NCI-H524 (cell line): ENCODE results near the gene WHAMM.
"Not testable (repeated sequence)": the region's sequence is repeated elsewhere in the genome, so short reads cannot be mapped to it uniquely, and the experiment has no call there.

Experiments
- DNase-seq, 2 experiments: peaks; one replicate each; lab custom pipeline; 2025; lab: John Stamatoyannopoulos, UW

Gene WHAMM

DNA sequence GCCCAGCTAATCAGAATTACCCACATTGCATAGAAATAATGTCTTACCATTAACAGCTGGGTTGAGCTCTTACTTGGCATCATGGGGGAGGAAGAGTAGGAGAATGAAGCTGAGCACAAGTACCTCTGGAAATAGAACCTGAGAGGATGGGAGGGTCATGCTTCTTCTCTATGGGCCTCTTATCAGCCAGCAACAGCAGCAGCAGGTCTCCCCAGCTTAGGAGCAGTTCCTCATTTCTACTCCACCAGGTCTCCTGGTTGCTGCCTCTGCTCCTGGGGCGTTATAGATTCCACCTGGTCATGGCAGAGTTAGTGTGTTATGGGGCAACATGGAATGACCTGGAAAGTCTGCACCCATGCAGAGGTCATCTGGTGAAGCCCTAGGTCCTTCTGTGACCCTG, 6.9 kb upstream of the WHAMM start:
- no peak for DNase-seq

DNA sequence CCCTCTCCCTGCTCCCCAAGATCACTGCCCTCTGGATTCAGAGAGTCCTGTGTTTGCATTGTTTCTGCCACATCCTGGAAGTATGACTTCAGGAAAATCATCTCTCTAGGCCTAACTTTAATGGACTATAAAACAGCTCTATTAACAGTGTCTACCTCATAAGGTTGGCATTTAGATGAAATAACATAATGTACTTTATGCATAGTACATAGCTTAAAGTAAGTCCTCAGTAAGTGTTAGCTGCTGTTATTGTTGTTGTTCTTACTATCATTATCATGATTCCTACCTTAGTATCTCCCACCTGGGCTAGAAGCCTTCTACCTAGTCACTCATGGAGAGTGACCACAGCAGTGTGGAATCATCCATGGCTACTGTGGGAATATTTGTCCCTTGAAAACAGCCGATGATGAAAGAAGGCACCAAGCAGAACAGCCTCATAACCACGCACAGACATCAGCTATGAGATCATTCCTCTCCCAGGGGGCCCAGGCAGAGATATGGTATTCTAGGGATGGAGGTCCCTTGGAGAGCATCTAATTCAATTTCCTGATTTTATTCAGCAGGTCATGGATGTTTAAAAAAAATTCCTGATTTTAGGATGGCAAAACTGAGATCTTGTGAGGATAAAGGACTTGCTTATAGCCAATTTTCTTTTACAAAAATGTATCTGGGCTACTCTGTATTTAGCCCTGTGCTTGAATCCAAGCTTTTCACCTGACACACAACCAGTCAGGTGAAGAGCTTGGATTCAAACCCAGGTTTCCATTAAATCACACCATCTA, 5.4 kb upstream of the WHAMM start:
- DNase-seq = no peak

DNA sequence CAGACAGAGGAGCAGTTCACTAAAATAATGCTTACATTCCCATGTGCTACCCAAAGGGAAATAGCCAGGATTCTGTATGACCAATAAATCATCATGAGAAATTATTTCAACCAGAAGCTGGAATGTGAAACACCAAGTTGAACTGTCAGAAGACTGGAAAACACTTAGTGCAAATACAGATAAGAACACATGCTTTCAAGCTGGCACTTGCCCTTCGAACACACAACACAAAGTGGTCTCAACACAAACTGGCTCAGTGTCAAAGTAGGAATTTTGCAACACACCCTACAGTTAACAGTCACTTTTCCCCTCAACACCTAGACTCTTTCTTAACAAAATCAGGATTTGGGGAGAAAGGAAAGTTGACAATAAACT, 4.9 kb upstream of the WHAMM start:
- DNase-seq = no peak

DNA sequence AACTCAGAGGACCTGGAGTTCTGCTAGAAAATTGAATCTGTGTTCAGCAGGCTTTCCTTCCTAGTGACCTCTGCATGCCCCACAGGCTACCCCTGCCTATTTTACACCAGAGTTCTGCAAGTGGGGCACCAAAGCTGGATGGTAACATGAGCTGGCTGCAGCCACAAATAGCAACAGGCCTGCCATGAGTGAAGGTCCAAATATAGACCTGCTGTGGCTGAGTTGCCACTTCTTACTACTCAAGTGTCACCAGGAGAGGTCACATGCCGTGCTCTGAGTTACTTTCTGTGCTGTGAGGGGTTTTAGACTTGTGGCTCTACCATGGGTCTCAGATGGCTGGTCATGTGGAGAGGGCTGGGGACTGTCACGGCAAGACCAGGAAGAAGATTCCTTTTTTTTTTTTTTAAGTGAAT, 3.4 kb upstream of the WHAMM start, which contains the start of gene FSD2:
TSS of gene FSD2 (minus strand) at position 76 of the 413 bp plus-strand sequence. CDS start 18,679 bp downstream, outside the sequence.
- no peak for DNase-seq

DNA sequence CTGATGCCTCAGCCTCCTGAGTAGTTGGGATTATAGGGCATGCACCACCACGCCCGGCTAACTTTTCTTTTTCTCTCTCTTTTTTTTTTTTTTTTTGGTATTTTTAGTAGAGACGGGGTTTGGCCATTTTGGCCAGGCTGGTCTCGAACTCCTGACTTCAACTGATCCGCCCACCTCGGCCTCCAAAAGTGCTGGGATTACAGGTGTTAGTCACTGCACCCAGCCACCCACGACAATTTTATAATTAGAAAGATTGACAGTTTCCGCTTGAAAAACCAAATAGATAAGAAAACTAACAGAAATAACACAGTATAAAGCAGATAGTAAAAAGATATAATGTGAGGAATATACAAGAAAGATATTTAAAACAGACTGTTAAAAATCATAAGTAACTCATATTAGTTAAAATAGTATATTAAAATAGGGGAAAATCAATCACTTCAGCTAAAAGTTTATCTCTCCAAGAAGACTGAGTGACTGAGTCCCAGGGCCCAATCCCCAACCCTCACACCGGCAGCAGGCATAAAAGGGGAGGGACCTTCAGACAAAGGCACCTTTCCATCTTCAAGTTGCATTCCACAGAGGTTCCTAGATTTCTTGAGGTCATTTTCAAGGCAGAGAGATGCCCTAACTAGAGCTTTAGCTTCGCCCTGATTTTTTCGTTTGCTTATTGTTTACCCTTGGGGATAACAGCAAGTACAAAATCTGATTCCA, 1.4 kb upstream of the WHAMM start:
- DNase-seq = no peak

DNA sequence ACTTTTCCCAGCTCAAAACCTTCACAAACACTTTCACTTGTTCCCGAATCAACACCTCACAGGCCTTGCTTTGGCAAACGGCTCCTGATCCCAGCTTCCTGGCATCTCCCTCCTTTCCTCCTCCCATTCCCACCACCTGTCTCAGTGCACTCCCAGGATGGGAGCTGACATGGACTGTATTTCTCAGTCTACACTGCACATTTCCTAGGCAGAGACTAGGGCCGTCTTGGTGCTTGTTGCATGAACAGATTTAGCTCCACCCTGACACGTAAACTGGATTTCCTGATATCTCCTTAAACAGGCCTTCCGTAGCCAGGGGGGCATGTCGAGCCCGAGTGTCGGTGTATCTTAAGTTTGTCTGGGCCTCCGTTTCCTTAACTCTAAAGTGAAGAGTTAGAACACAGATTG, 790 bp upstream of the WHAMM start:
- DNase-seq = no peak

DNA sequence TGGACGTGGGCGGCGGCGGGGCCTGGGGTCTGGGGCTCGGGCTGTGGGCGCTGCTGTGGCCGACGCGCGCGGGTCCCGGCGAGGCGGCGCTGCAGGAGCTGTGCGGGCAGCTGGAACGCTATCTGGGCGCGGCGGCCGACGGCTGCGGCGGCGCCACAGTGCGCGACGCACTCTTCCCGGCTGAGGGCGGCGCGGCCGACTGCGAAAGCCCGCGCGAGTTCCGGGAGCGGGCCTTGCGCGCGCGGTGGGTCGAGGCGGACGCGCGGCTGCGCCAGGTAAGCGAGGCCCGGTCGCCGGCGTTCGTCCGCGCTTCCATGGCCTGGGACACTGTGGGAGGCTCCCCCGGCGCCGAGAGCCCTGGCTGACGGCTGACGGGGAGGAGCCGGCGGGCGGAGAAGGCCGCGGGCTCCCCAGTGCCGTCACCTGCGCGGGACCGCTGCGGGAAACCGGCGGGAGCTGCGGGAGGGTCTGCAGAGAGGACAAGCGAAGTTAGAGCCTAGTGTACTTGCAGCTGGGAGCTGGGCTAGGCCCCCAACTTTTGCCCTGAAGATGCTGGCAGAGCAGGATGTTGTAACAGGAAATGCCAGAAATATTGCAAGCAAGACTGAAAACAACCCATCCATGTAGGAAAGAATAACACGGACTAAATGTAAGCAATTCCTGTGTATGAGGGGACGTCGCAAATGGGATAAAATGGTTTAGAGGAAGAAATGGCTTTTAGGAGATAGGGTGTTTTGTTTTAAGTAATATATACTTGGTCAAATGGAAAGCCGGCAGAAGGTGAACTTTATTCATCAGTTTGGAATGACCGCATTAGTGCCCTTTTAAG, 847 bp downstream of the WHAMM start:
- DNase-seq = peak; percentile 9 to 35

DNA sequence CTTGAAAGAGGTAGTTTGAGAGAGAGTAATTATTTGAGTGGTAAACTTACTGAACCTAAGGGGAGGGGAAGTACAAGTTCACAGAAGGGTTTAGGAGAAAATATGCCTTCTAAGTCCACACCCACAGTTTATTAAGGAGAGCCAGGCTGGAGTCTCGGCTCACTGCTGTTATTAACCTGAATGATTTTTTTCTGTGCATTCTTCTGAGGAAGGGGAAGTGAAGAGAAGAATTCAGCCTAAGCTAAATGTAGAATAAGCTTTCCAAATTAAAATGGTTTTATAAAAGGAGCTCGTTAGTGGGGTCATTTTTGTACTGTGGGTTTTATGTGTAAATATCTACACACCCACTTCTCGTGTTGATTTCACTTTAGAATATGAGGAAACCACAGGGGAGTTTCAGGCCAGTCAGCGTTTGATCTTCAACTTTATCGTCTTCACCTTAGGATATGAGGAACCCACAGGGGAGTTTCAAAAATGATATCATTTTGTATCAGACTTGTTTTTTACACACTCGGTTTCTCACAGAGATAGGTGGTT, 1.5 kb downstream of the WHAMM start:
- no peak for DNase-seq

DNA sequence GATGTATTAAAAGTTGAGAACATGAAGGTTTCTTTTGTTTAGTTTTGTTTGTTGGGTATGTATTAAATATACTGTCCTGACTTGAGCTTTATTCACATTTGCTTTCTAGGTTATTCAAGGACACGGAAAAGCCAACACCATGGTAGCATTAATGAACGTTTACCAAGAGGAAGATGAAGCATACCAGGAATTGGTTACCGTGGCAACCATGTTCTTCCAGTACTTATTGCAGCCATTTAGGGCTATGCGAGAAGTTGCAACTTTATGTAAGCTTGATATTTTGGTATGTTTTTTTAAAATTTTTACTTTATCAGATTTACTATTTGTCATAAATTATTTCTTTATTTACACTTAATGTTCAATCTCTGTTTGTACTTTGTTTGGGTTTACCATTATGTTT, 3.6 kb downstream of the WHAMM start:
- DNase-seq = peak in 1 of 2 experiments; percentile 17

DNA sequence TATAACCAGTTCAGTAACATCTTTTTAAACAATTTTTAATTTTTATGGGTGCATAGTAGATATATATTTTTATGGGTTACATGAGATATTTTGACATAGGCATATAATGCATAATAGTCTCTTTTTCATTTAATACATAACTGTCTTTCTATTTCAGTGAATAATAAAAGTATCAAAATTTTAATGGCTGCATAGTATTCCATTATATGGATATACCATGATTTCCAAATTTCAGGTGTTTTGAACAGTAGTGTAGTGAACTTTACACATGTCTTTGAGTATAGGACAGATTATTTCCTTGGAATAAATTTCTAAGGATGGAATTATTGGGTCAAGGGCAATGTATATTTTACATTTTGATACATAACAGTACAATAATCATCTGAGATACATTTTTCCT, 10.7 kb downstream of the WHAMM start:
- DNase-seq = no peak

DNA sequence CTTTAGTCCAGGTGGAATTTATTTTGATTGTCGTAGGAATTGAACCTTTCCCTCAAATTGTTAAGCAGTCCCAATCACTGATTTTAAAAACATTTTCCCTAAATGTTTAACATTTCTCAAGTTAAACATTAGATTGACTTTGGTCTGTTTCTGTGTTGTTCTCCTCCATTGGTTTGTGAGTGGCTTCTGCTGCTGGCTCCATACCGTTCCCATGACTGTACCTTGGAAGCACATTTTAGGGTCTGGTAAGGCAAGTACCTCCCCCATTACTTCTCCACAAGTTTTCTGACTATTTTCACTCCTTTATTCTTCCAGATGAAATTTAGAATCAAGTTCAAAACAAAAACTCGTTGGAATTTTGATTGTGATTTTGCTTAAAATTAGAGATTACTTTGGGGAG, 12.0 kb downstream of the WHAMM start:
- DNase-seq = not testable (repeated sequence)

DNA sequence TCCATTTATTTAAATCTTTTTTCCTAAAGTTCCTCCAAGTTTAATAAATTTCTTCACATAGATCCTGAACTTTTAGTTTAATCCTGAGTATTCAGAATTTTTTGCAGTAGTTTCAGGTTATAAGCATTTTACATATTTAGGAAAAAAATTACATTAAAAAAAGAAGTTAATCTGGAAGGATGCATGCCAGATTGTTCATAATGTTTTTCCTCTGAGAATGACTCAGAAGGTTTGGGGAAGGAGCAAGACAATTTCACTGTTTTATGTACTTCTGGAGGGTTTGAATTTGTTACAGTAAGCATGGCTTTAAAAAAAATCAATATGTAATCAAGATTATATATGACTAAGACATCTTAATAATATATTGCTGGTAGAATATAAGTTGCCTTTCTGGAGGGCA, 12.4 kb downstream of the WHAMM start:
- not testable (repeated sequence) for DNase-seq

DNA sequence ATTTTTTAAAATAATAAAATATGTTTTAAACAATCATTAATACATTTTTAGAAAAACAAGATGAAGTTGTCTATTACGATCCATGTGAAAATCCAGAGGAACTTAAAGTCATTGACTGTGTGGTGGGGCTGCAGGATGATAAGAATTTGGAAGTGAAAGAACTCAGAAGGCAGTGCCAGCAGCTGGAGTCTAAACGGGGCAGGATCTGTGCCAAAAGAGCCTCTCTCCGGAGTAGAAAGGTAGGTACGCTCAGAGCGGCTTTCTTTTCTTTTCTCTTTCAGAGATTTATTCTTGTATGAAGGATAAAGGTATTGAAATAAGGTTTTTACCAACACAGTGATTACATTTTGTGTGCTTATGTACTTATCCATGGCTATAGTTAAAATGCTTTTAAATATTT, 13.6 kb downstream of the WHAMM start:
- DNase-seq = no peak

DNA sequence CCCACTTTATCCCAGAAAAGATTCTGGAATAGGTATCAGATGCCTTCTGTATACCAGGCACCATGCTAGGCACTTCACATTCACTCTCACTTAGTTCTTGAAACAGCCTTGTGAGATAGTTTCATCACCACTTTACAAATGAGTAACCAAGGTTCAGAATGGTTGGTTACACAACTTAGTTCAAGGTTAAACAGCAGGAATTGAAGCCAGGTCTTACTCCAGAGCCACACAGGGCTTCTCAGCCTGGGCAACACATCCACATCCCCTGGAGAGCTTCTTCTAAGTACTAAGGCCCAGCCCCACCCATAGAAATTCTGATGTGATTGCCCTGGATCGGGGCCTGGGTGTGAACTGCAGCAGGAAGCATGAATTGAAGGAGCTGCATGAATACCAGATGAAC, 18.6 kb downstream of the WHAMM start:
- DNase-seq = no peak

DNA sequence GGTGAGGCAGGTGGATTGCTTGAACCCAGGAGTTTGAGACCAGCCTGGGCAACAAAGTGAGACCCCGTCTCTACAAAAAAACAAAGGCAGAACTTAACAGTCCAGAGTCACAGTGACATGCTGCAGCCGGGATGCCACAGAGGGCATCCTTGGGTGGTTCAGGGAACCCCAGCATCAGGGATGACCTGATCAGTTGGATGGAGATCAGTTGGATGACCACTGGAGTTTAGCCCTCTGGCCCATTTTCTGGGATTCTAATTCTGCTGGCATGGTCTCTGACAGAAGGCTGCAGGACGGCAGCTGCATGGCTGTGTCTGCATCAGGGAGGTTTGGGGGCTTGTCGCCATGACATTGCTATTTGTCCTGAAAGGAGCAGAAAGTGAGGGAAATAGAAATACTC, 19.8 kb downstream of the WHAMM start:
- DNase-seq = no peak

DNA sequence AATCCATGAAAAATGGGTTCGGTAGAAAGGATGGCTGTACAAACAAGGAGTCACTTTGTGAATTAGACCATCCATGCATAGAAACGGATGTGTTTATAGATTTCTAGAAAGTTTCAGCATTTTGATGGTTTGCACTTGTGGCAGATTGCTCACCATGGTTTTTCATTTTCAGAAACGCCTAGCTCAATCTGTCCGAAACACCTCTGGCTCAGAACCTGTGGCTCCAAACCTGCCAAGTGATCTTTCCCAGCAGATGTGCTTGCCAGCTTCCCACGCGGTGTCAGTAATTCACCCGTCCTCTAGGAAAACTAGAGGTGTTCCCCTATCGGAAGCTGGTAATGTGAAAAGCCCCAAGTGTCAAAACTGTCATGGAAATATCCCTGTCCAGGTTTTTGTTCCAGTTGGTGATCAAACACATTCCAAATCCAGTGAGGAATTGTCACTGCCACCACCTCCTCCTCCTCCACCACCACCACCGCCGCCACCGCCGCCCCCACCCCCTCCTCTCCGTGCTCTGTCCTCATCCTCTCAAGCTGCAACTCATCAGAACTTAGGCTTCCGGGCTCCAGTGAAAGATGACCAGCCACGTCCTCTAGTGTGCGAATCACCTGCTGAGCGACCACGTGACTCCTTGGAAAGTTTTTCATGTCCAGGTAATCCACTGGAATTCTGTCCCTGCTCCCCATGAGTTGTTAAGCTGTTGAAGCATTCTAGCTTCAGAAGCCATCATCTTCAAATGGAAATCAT, 21.2 kb downstream of the WHAMM start:
- DNase-seq = no peak

DNA sequence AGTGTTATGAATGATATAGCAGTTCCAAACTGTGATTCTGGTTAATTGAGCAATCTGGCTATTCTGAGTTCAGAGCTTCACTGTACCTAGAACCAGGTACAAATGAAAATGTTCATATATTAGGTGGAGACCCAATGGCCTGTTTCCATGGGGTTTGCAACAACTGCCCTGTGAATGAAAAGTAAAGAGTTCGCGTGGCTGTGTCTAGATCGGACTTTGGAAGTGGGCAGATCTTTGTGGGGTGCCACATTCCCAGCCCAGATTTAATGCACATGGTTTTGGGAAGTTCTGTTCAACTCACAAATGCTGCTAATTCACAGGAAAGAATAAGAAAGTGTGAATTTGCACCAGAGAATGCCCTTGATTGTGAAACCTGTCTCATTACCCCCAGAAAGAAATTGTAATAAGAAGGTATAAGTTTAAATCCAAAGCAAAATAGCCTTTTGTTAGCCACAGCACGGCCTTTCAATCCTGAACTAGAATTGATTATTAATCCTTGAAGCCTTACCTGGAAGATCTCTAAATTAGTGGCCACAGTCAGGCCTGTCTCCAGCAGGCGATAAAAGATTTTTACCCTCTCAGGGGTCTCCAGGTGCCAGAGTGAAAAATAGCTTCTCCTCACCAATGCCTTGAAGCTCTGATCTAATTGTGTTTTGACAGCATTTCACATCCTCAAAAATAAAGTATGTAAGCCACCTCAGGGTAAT, 22.6 kb downstream of the WHAMM start:
- DNase-seq = no peak

DNA sequence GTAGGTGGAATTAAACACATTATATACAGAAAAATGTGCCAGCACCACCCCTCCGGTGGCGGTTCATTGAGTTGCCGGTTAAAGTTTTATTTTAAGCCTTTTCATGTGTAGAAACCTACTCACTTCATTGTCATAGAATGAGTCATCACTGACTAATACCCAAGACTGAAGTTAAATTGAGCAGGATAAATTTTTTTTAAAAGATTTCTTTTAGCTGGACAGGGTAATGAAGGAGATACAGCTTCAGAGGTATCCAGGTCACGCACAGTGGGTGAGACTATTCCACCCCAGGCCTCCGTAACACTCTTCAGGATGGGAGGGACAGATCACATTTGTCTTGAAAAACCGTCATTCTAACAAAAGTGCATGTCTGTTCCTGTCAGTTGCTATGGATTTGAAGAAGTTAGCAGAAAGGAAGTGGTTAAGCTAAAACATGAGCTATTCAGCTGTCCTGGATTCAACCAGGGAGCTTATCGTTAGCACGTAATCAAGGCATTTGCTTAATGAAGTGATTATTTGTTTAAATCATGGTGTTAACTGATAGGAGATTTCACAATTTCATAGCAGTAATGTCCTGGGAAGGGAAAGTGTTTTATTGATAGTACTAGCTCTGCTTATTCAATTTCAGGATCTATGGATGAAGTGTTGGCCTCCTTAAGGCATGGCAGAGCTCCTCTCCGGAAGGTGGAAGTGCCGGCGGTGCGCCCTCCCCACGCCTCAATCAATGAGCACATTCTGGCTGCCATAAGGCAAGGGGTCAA, 23.4 kb downstream of the WHAMM start:
- no peak for DNase-seq

DNA sequence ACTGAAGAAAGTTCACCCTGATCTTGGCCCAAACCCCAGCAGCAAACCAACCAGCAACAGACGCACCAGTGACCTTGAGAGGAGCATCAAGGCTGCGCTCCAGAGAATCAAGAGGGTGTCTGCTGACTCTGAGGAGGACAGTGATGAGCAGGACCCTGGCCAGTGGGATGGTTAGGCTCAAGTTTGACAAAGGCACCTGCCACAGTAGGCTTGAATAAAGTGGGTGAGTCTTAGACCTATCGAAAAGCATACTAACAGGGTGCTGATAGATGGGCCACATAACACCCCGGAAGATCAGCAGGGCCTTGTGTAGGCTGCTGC, 23.9 kb downstream of the WHAMM start:
- DNase-seq = no peak

DNA sequence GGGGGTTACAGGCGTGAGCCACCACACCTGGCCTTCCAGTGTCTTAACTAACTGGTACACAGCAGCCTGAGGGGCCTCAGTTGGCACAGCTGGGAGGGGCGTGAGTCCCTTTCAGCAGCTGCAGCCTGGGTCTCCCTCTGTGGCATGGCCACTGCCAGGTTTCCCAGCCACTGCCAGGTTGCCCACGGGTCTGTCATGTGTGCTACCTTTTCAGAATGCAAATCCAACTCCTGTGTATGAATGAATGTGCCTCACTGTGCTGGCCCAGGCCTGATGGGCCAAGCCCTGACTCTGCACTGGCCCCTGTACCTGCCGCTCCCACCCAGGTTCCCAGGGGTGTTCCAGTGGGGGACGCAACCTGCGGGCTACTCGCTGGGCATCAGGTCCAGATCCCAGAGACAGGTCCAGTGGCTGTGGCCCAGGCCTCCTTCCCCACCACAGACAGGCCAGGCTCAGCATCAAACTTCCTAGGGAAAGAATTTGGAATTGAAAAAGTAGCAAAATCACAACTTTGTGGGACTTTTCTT, 26.0 kb downstream of the WHAMM start:
- no peak for DNase-seq
